ENCODE measurements around the gene CAPN7. TPM values are rescaled to one million over a fixed set of nuclear protein-coding genes. Genes with fewer than 3 reads are reported as not detected.
"Not testable (repeated sequence)": the region's sequence is repeated elsewhere in the genome, so short reads cannot be mapped to it uniquely, and the experiment has no call there.

Gene CAPN7
- total and polyA plus RNA-seq, 9 donors = 21.1 to 28.5 (median 23.1) TPM

- not testable (repeated sequence) for H3K36me3 ChIP-seq (ENCODE audit: control insufficient read depth, insufficient read depth, low read length); H3K4me1 ChIP-seq (ENCODE audit: control insufficient read depth, insufficient read depth, low read length); H3K27me3 ChIP-seq (ENCODE audit: control insufficient read depth, insufficient read depth, low read length); H3K4me3 ChIP-seq (ENCODE audit: low read length); H3K27ac ChIP-seq (ENCODE audit: low read length); H3K9me3 ChIP-seq (replicated peaks; ENCODE audit: control insufficient read depth, low read depth, low read length); DNase-seq
- 87% methylated on average over 11 of the region's 33 CpGs for WGBS (ENCODE audit: insufficient coverage)
Measured at GRCh38 chr3:15186477-15187164, 19.4 kb upstream of the CAPN7 start.

GRCh38 chr3:15197340-15198029, 8.6 kb upstream of the CAPN7 start:
- Histone ChIP-seq H3K4me1 (ENCODE audit: control insufficient read depth, insufficient read depth, low read length) (no peaks in the 10 kb centered on the region), H3K27ac (ENCODE audit: low read length) (no peak overlapping the region), H3K36me3 (ENCODE audit: control insufficient read depth, insufficient read depth, low read length) (no peaks in the 10 kb centered on the region), H3K27me3 (ENCODE audit: control insufficient read depth, insufficient read depth, low read length) (no peaks in the 10 kb centered on the region), H3K9me3 (replicated peaks; ENCODE audit: control insufficient read depth, low read depth, low read length) (no peaks in the 10 kb centered on the region), H3K4me3 (ENCODE audit: low read length) (no peak overlapping the region)
- WGBS (ENCODE audit: insufficient coverage) = no CpG with 5 or more reads among the region's 3 CpGs
- DNase-seq = no peak

- 60% methylated on average over 1 of the region's 3 CpGs for WGBS (ENCODE audit: insufficient coverage)
- H3K36me3 ChIP-seq (ENCODE audit: control insufficient read depth, insufficient read depth, low read length) = no peaks in the 10 kb centered on the region
- H3K4me3 ChIP-seq (ENCODE audit: low read length) = no peak overlapping the region
- no peaks in the 10 kb centered on the region for H3K27me3 ChIP-seq (ENCODE audit: control insufficient read depth, insufficient read depth, low read length)
- H3K27ac ChIP-seq (ENCODE audit: low read length) = no peak overlapping the region
- H3K9me3 ChIP-seq (replicated peaks; ENCODE audit: control insufficient read depth, low read depth, low read length) = no peaks in the 10 kb centered on the region
- no peaks in the 10 kb centered on the region for H3K4me1 ChIP-seq (ENCODE audit: control insufficient read depth, insufficient read depth, low read length)
- no peak for DNase-seq
Measured at GRCh38 chr3:15198686-15199085, 7.4 kb upstream of the CAPN7 start.

- Histone ChIP-seq H3K9me3 (replicated peaks; ENCODE audit: control insufficient read depth, low read depth, low read length) (no peaks in the 10 kb centered on the region), H3K4me3 (ENCODE audit: low read length) (no peak overlapping the region), H3K27me3 (ENCODE audit: control insufficient read depth, insufficient read depth, low read length) (no peaks in the 10 kb centered on the region), H3K36me3 (ENCODE audit: control insufficient read depth, insufficient read depth, low read length) (no peaks in the 10 kb centered on the region), H3K27ac (ENCODE audit: low read length) (no peak overlapping the region), H3K4me1 (ENCODE audit: control insufficient read depth, insufficient read depth, low read length) (no peaks in the 10 kb centered on the region)
- 72% methylated on average over 3 of the region's 10 CpGs for WGBS (ENCODE audit: insufficient coverage)
- no peak for DNase-seq
Measured at GRCh38 chr3:15199493-15200105, 6.4 kb upstream of the CAPN7 start.

- DNase-seq = no peak
- H3K27me3 ChIP-seq (ENCODE audit: control insufficient read depth, insufficient read depth, low read length) = no peaks in the 10 kb centered on the region
- WGBS (ENCODE audit: insufficient coverage) = 50% methylated on average over 1 of the region's 3 CpGs
Measured at GRCh38 chr3:15204005-15204404, 2.0 kb upstream of the CAPN7 start.

GRCh38 chr3:15205482-15205933, 538 bp upstream of the CAPN7 start:
- DNase-seq = no peak
- Histone ChIP-seq H3K27ac (ENCODE audit: low read length) (peak overlapping the region; percentile 89), H3K36me3 (ENCODE audit: control insufficient read depth, insufficient read depth, low read length) (peaks cover 4% of the 10 kb centered on the region), H3K4me3 (ENCODE audit: low read length) (peak overlapping the region; percentile 54), H3K4me1 (ENCODE audit: control insufficient read depth, insufficient read depth, low read length) (peaks cover 5% of the 10 kb centered on the region), H3K9me3 (replicated peaks; ENCODE audit: control insufficient read depth, low read depth, low read length) (no peaks in the 10 kb centered on the region), H3K27me3 (ENCODE audit: control insufficient read depth, insufficient read depth, low read length) (no peaks in the 10 kb centered on the region)
- WGBS (ENCODE audit: insufficient coverage) = no CpG with 5 or more reads among the region's 3 CpGs

More at GRCh38 chr3:15204005-15204404, 2.0 kb upstream of the CAPN7 start:
- Histone ChIP-seq H3K4me1 (ENCODE audit: control insufficient read depth, insufficient read depth, low read length) (peaks cover 5% of the 10 kb centered on the region), H3K9me3 (replicated peaks; ENCODE audit: control insufficient read depth, low read depth, low read length) (no peaks in the 10 kb centered on the region), H3K4me3 (ENCODE audit: low read length) (no peak overlapping the region), H3K36me3 (ENCODE audit: control insufficient read depth, insufficient read depth, low read length) (no peaks in the 10 kb centered on the region), H3K27ac (ENCODE audit: low read length) (no peak overlapping the region)

GRCh38 chr3:15206662-15207576, 873 bp downstream of the CAPN7 start:
- peak overlapping the region; percentile 89 for H3K4me3 ChIP-seq (ENCODE audit: low read length)
- peaks cover 7% of the 10 kb centered on the region for H3K36me3 ChIP-seq (ENCODE audit: control insufficient read depth, insufficient read depth, low read length)
- no peaks in the 10 kb centered on the region for H3K27me3 ChIP-seq (ENCODE audit: control insufficient read depth, insufficient read depth, low read length)
- no peaks in the 10 kb centered on the region for H3K9me3 ChIP-seq (replicated peaks; ENCODE audit: control insufficient read depth, low read depth, low read length)
- peak overlapping the region; percentile 89 for H3K27ac ChIP-seq (ENCODE audit: low read length)
- peaks cover 5% of the 10 kb centered on the region for H3K4me1 ChIP-seq (ENCODE audit: control insufficient read depth, insufficient read depth, low read length)
- under 1% methylated on average over 22 of the region's 30 CpGs for WGBS (ENCODE audit: insufficient coverage)
- DNase-seq = peak; percentile 33

GRCh38 chr3:15207836-15208504, 1.9 kb downstream of the CAPN7 start:
- Histone ChIP-seq H3K27ac (ENCODE audit: low read length) (no peak overlapping the region), H3K4me1 (ENCODE audit: control insufficient read depth, insufficient read depth, low read length) (peaks cover 5% of the 10 kb centered on the region), H3K36me3 (ENCODE audit: control insufficient read depth, insufficient read depth, low read length) (peaks cover 7% of the 10 kb centered on the region), H3K27me3 (ENCODE audit: control insufficient read depth, insufficient read depth, low read length) (no peaks in the 10 kb centered on the region), H3K4me3 (ENCODE audit: low read length) (no peak overlapping the region), H3K9me3 (replicated peaks; ENCODE audit: control insufficient read depth, low read depth, low read length) (no peaks in the 10 kb centered on the region)
- no peak for DNase-seq
- no CpG with 5 or more reads among the region's 5 CpGs for WGBS (ENCODE audit: insufficient coverage)

- DNase-seq = no peak
- Histone ChIP-seq H3K27ac (ENCODE audit: low read length) (no peak overlapping the region), H3K4me3 (ENCODE audit: low read length) (no peak overlapping the region), H3K4me1 (ENCODE audit: control insufficient read depth, insufficient read depth, low read length) (peaks cover 5% of the 10 kb centered on the region), H3K36me3 (ENCODE audit: control insufficient read depth, insufficient read depth, low read length) (peaks cover 28% of the 10 kb centered on the region), H3K27me3 (ENCODE audit: control insufficient read depth, insufficient read depth, low read length) (no peaks in the 10 kb centered on the region), H3K9me3 (replicated peaks; ENCODE audit: control insufficient read depth, low read depth, low read length) (no peaks in the 10 kb centered on the region)
Measured at GRCh38 chr3:15211937-15212336, 5.9 kb downstream of the CAPN7 start.

All from muscle of leg (tissue), 11 donors.